ENCODE data around the gene MBP. TPM values are rescaled to one million over a fixed set of nuclear protein-coding genes. Genes with fewer than 3 reads are reported as not detected.

Gene MBP
- total RNA-seq, 2 donors from 2014 or later, result 43.0 to 65.8 TPM

- TF ChIP-seq, protein P1, sequence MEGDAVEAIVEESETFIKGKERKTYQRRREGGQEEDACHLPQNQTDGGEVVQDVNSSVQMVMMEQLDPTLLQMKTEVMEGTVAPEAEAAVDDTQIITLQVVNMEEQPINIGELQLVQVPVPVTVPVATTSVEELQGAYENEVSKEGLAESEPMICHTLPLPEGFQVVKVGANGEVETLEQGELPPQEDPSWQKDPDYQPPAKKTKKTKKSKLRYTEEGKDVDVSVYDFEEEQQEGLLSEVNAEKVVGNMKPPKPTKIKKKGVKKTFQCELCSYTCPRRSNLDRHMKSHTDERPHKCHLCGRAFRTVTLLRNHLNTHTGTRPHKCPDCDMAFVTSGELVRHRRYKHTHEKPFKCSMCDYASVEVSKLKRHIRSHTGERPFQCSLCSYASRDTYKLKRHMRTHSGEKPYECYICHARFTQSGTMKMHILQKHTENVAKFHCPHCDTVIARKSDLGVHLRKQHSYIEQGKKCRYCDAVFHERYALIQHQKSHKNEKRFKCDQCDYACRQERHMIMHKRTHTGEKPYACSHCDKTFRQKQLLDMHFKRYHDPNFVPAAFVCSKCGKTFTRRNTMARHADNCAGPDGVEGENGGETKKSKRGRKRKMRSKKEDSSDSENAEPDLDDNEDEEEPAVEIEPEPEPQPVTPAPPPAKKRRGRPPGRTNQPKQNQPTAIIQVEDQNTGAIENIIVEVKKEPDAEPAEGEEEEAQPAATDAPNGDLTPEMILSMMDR (IDR thresholded peaks at IDR 0.05), result no peak
- Histone ChIP-seq H3K36me3 (no peaks in the 10 kb centered on the region), H3K4me3 (no peak overlapping the region), H3K27me3 (no peaks in the 10 kb centered on the region), H3K27ac (no peak overlapping the region), H3K9me3 (no peaks in the 10 kb centered on the region), H3K9ac (ENCODE audit: low read depth in 2 of 2, low read length in 2 of 2) (no peak overlapping the region), H3K4me1 (no peaks in the 10 kb centered on the region)
- DNase-seq, result no peak
- intact Hi-C loops (cut with DNase I), result no loop called here
Measured at GRCh38 chr18:77151033-77151771, 18.6 kb upstream of the MBP start.

GRCh38 chr18:77150588-77150987 is 18.0 kb upstream of the MBP start:
- Histone ChIP-seq H3K27ac (no peak overlapping the region), H3K4me3 (no peak overlapping the region), H3K36me3 (no peaks in the 10 kb centered on the region), H3K4me1 (no peaks in the 10 kb centered on the region), H3K9ac (ENCODE audit: low read depth in 2 of 2, low read length in 2 of 2) (no peak overlapping the region), H3K9me3 (no peaks in the 10 kb centered on the region), H3K27me3 (no peaks in the 10 kb centered on the region)
- DNase-seq, result no peak
- intact Hi-C loops (cut with DNase I), result no loop called here
- TF ChIP-seq, protein P1 (IDR thresholded peaks at IDR 0.05), result no peak

GRCh38 chr18:77148289-77148688 is 15.7 kb upstream of the MBP start:
- H3K4me1 ChIP-seq, result no peaks in the 10 kb centered on the region
- no peak overlapping the region for H3K4me3 ChIP-seq
- H3K27me3 ChIP-seq, result no peaks in the 10 kb centered on the region
- intact Hi-C loops (cut with DNase I), result no loop called here
- TF ChIP-seq, protein P1 (IDR thresholded peaks at IDR 0.05), result no peak
- DNase-seq, result no peak
- H3K9me3 ChIP-seq, result no peaks in the 10 kb centered on the region
- H3K36me3 ChIP-seq, result no peaks in the 10 kb centered on the region
- H3K9ac ChIP-seq (ENCODE audit: low read depth in 2 of 2, low read length in 2 of 2), result no peak overlapping the region
- no peak overlapping the region for H3K27ac ChIP-seq

DNA sequence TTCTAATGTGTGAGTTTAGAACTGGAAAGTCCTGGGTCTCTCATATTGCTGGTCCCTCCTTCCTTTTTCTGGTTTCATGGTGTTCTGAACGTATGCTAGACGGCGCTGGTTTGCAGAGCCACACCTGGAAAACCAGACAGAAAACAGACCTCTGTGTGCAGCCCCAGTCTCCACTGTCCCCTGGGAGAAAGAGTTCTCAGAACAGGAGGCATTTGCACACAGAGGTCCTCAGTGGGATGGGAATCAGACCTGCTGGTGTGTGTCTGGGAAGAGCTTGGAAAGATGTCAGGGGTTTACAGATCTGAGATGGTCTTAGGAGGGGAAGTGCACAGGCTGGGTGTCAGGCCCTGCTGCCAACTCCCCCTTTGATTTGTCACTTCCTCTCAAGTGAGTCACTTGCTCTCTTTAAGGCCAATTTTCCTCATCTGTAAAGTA is 14.9 kb upstream of the MBP start:
- no peak for DNase-seq
- intact Hi-C loops (cut with DNase I), result no loop called here
- Histone ChIP-seq H3K4me3 (no peak overlapping the region), H3K9me3 (no peaks in the 10 kb centered on the region), H3K36me3 (no peaks in the 10 kb centered on the region), H3K4me1 (no peaks in the 10 kb centered on the region), H3K9ac (ENCODE audit: low read depth in 2 of 2, low read length in 2 of 2) (no peak overlapping the region), H3K27ac (no peak overlapping the region), H3K27me3 (no peaks in the 10 kb centered on the region)
- TF ChIP-seq, protein P1 (IDR thresholded peaks at IDR 0.05), result no peak

DNA sequence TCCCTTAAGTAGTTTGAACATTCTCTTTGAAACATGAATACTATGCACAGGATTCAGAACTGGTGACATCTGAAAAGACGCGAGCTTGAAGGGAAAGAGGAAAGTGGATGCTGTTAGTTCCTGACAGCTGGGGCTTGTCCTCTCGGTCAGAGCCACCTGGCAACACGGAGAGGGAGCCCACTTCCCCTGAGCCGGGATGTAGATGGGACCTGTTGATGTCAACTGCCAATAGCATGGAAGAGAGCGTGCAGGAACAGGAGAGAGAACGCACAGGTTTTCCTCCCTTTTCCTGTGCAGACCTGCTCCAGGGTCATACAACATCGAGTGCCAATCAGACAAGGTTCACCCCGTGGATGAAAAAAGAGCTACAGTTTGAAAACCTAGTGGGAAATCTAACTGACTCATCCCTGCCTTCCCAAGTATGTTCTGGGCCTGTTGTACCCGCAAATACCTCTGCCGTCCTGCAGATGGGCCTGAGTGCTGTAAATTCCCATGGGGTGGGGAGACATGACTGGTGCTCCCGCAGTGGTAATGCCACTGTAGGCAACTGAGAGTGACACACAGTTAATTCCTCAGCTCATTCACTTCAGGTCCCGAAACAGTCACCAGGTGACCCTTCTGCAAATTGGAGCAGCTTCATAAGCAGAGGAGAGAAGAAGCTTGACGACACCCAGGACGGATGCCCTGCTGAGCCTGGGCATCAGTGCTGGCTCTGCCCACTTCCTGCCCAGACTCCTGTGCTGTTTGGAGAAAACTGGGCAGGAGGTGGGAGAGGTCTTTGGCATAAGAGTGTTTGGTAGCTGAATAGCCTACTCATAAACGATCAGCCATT is 13.9 kb upstream of the MBP start:
- intact Hi-C loops (cut with DNase I), result no loop called here
- TF ChIP-seq, protein P1 (IDR thresholded peaks at IDR 0.05), result no peak
- no peaks in the 10 kb centered on the region for H3K27me3 ChIP-seq
- H3K4me3 ChIP-seq, result no peak overlapping the region
- H3K4me1 ChIP-seq, result no peaks in the 10 kb centered on the region
- H3K27ac ChIP-seq, result no peak overlapping the region
- no peaks in the 10 kb centered on the region for H3K9me3 ChIP-seq
- no peak for DNase-seq
- H3K36me3 ChIP-seq, result no peaks in the 10 kb centered on the region
- no peak overlapping the region for H3K9ac ChIP-seq (ENCODE audit: low read depth in 2 of 2, low read length in 2 of 2)
